Hepatocyte (in vitro differentiated cells): ENCODE measurements around the gene RFTN1. TPM values are rescaled to one million over a fixed set of nuclear protein-coding genes. Genes with fewer than 3 reads are reported as not detected.

ENCODE experiments used
- DNase-seq: peaks from one replicate; pipeline ENCODE4 v3.0.0-alpha.2; 2016; ENCODE audit warnings: low spot score
- H2AFZ ChIP-seq: fragments of 200-600 bp; sonication (generic); 2 replicates; pipeline ENCODE4 v1.6.0; 2016; ENCODE audit warnings: antibody characterized with exemption, mild to moderate bottlenecking
- H3K27ac ChIP-seq: fragments of 200-600 bp; sonication (generic); 2 replicates; pipeline ENCODE4 v1.5.1; 2016; ENCODE audit warnings: mild to moderate bottlenecking
- H3K27me3 ChIP-seq: fragments of 200-600 bp; sonication (generic); 2 replicates; pipeline ENCODE4 v1.6.1; 2016
- H3K36me3 ChIP-seq: fragments of 200-600 bp; sonication (generic); replicated peaks from 2 replicates; pipeline ENCODE4 v1.5.1; 2016; ENCODE audit warnings: low read depth; ENCODE audit not compliant: insufficient read depth
- H3K4me1 ChIP-seq: fragments of 200-600 bp; sonication (generic); 2 replicates; pipeline ENCODE4 v1.5.1; 2016; ENCODE audit warnings: mild to moderate bottlenecking, moderate library complexity; ENCODE audit not compliant: insufficient read depth
- H3K4me2 ChIP-seq: fragments of 200-600 bp; sonication (generic); 2 replicates; pipeline ENCODE4 v1.6.0; 2016
- H3K4me3 ChIP-seq: fragments of 200-600 bp; sonication (generic); 2 replicates; pipeline ENCODE4 v1.5.1; 2016; ENCODE audit warnings: mild to moderate bottlenecking
- H3K79me2 ChIP-seq: fragments of 200-600 bp; sonication (generic); 2 replicates; pipeline ENCODE4 v1.6.0; 2017; ENCODE audit warnings: mild to moderate bottlenecking
- H3K9me2 ChIP-seq: fragments of 200-600 bp; sonication (generic); replicated peaks from 2 replicates; pipeline ENCODE4 v1.6.0; 2017; ENCODE audit warnings: mild to moderate bottlenecking; ENCODE audit not compliant: insufficient read depth
- H3K9me3 ChIP-seq: fragments of 200-600 bp; sonication (generic); 2 replicates; pipeline ENCODE4 v1.5.1; 2016; ENCODE audit warnings: low read depth, mild to moderate bottlenecking
- H4K20me1 ChIP-seq: fragments of 200-600 bp; sonication (generic); 2 replicates; pipeline ENCODE4 v1.6.0; 2016; ENCODE audit warnings: mild to moderate bottlenecking; ENCODE audit not compliant: insufficient read depth, poor library complexity, severe bottlenecking
- CTCF ChIP-seq: fragments of 200-600 bp; sonication (generic); IDR thresholded peaks from 2 replicates; pipeline ENCODE4 v1.5.1; 2016; ENCODE audit warnings: antibody characterized with exemption, mild to moderate bottlenecking; ENCODE audit not compliant: poor library complexity
- EZH2 ChIP-seq: fragments of 200-600 bp; sonication (generic); IDR thresholded peaks from 2 replicates; pipeline ENCODE4 v1.6.1; 2016; ENCODE audit warnings: antibody characterized with exemption, mild to moderate bottlenecking, borderline replicate concordance
- EZH2phosphoT487 ChIP-seq: fragments of 200-600 bp; sonication (generic); IDR thresholded peaks from one replicate; pipeline ENCODE4 v1.6.1; 2018; ENCODE audit warnings: antibody characterized with exemption, mild to moderate bottlenecking, low read depth, moderate library complexity; ENCODE audit not compliant: unreplicated experiment, severe bottlenecking
- WGBS: methylation state at CpG from one replicate; pipeline ENCODE4 v1.1.6; 2016; ENCODE audit warnings: low lambda C conversion rate; ENCODE audit errors: missing lambda C conversion rate; 5-methylcytosine and 5-hydroxymethylcytosine counted together
- polyA plus RNA-seq: library from polyadenylated mRNA; unstranded; fragments of >200 nt; fragmentation: Nextera tagmentation; extraction: Ambion mirVana; gene quantifications from 2 replicates; pipeline ENCODE4 v1.2.1, GENCODE V29; 2016
- total RNA-seq: library from RNA; depleted of rRNA; stranded (reverse); fragments of >200 nt; gene quantifications from 2 replicates; pipeline ENCODE4 v1.2.3, GENCODE V29; 2014

The RFTN1 gene
- total and polyA plus RNA-seq, 2 experiments from 2014 or later, result 10.0 to 14.9 TPM

GRCh38 chr3:16455966-16456365 lies 57.5 kb downstream of the RFTN1 start:
- H3K9me2 ChIP-seq, result no peaks in the 10 kb centered on the region
- H3K4me3 ChIP-seq, result no peak overlapping the region
- H2AFZ ChIP-seq, result no peak overlapping the region
- no peaks in the 10 kb centered on the region for H3K79me2 ChIP-seq
- no peaks in the 10 kb centered on the region for H3K27me3 ChIP-seq
- no peak for DNase-seq
- no peak overlapping the region for H3K27ac ChIP-seq
- no peaks in the 10 kb centered on the region for H4K20me1 ChIP-seq
- TF ChIP-seq EZH2phosphoT487 (no peak), EZH2 (no peak), CTCF (no peak)
- H3K4me2 ChIP-seq, result no peak overlapping the region
- 67% methylated on average over 7 of the region's 8 CpGs for WGBS
- H3K9me3 ChIP-seq, result no peaks in the 10 kb centered on the region
- no peaks in the 10 kb centered on the region for H3K36me3 ChIP-seq
- peaks cover 6% of the 10 kb centered on the region for H3K4me1 ChIP-seq

GRCh38 chr3:16455001-16455400 lies 58.5 kb downstream of the RFTN1 start:
- Histone ChIP-seq H3K4me1 (peaks cover 6% of the 10 kb centered on the region), H3K79me2 (no peaks in the 10 kb centered on the region), H3K27ac (no peak overlapping the region), H3K4me3 (no peak overlapping the region), H4K20me1 (no peaks in the 10 kb centered on the region), H3K36me3 (no peaks in the 10 kb centered on the region), H2AFZ (no peak overlapping the region), H3K27me3 (no peaks in the 10 kb centered on the region), H3K9me2 (no peaks in the 10 kb centered on the region), H3K4me2 (no peak overlapping the region), H3K9me3 (no peaks in the 10 kb centered on the region)
- no peak for TF ChIP-seq EZH2phosphoT487
- TF ChIP-seq CTCF, result no peak
- no peak for TF ChIP-seq EZH2
- no peak for DNase-seq
- 82% methylated on average over 7 of the region's 7 CpGs for WGBS

- Histone ChIP-seq H3K9me3 (no peaks in the 10 kb centered on the region), H3K36me3 (no peaks in the 10 kb centered on the region), H2AFZ (no peak overlapping the region), H3K27ac (no peak overlapping the region), H4K20me1 (no peaks in the 10 kb centered on the region), H3K4me2 (no peak overlapping the region), H3K79me2 (no peaks in the 10 kb centered on the region), H3K9me2 (no peaks in the 10 kb centered on the region), H3K4me3 (no peak overlapping the region), H3K27me3 (no peaks in the 10 kb centered on the region), H3K4me1 (peaks cover 2% of the 10 kb centered on the region)
- DNase-seq, result no peak
- TF ChIP-seq EZH2phosphoT487 (no peak), CTCF (no peak), EZH2 (no peak)
- 86% methylated on average over 4 of the region's 4 CpGs for WGBS
Observed at GRCh38 chr3:16452261-16452660, 61.2 kb downstream of the RFTN1 start.

- WGBS, result 81% methylated on average over 6 of the region's 6 CpGs
- H3K27ac ChIP-seq, result no peak overlapping the region
- no peaks in the 10 kb centered on the region for H3K9me3 ChIP-seq
- H3K79me2 ChIP-seq, result no peaks in the 10 kb centered on the region
- no peak overlapping the region for H3K4me2 ChIP-seq
- H2AFZ ChIP-seq, result no peak overlapping the region
- no peaks in the 10 kb centered on the region for H4K20me1 ChIP-seq
- H3K4me1 ChIP-seq, result no peaks in the 10 kb centered on the region
- DNase-seq, result no peak
- H3K9me2 ChIP-seq, result no peaks in the 10 kb centered on the region
- no peaks in the 10 kb centered on the region for H3K27me3 ChIP-seq
- H3K36me3 ChIP-seq, result no peaks in the 10 kb centered on the region
- H3K4me3 ChIP-seq, result no peak overlapping the region
- TF ChIP-seq EZH2, result no peak
- TF ChIP-seq CTCF, result no peak
- no peak for TF ChIP-seq EZH2phosphoT487
Observed at GRCh38 chr3:16449369-16449768, 64.1 kb downstream of the RFTN1 start.
